Panc1 (cell line): ENCODE measurements around the gene SURF4.

ENCODE experiments used
- POLR2AphosphoS5 ChIP-seq: IDR thresholded peaks from 2 replicates; pipeline ENCODE4 v1.6.1; 2012; ENCODE audit warnings: mild to moderate bottlenecking, low read depth, low read length, moderate library complexity
- TF ChIP-seq, protein P1 (sequence below): fragments of 450-650 bp; IDR thresholded peaks from 2 replicates; pipeline ENCODE4 v1.5.1; 2017; ENCODE audit warnings: mild to moderate bottlenecking

GRCh38 chr9:133353548-133353947, 22.3 kb downstream of the SURF4 start:
- TF ChIP-seq, protein P1, sequence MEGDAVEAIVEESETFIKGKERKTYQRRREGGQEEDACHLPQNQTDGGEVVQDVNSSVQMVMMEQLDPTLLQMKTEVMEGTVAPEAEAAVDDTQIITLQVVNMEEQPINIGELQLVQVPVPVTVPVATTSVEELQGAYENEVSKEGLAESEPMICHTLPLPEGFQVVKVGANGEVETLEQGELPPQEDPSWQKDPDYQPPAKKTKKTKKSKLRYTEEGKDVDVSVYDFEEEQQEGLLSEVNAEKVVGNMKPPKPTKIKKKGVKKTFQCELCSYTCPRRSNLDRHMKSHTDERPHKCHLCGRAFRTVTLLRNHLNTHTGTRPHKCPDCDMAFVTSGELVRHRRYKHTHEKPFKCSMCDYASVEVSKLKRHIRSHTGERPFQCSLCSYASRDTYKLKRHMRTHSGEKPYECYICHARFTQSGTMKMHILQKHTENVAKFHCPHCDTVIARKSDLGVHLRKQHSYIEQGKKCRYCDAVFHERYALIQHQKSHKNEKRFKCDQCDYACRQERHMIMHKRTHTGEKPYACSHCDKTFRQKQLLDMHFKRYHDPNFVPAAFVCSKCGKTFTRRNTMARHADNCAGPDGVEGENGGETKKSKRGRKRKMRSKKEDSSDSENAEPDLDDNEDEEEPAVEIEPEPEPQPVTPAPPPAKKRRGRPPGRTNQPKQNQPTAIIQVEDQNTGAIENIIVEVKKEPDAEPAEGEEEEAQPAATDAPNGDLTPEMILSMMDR: no peak
- no peak; the same call in 1 of the 2 replicates for TF ChIP-seq POLR2AphosphoS5
